Dendritic cell treated with granulocyte-macrophage colony-stimulating factor and Interleukin-4, amounts not matched to agents 40 ng/mL and 50 ng/mL, for 4 days (primary cell): ENCODE results near the gene TXK.

Experiments
- H3K27ac Mint-ChIP-seq: one replicate; pipeline ENCODE4 v1.8.0; 2022; ENCODE audit warnings: mild to moderate bottlenecking, mixed read lengths
- H3K27me3 Mint-ChIP-seq: one replicate; pipeline ENCODE4 v1.8.0; 2022; ENCODE audit warnings: mild to moderate bottlenecking, mixed read lengths
- H3K36me3 Mint-ChIP-seq: one replicate; pipeline ENCODE4 v1.8.0; 2022; ENCODE audit warnings: low read depth, mixed read lengths
- H3K4me1 Mint-ChIP-seq: one replicate; pipeline ENCODE4 v1.8.0; 2022; ENCODE audit warnings: low read depth, mixed read lengths
- H3K4me3 Mint-ChIP-seq: one replicate; pipeline ENCODE4 v1.8.0; 2022; ENCODE audit warnings: mild to moderate bottlenecking, moderate library complexity, mixed read lengths
- H3K9me3 Mint-ChIP-seq: one replicate; pipeline ENCODE4 v1.8.0; 2022; ENCODE audit warnings: mixed read lengths
- intact Hi-C: fragments of 100-400 bp; cut with micrococcal nuclease; formaldehyde crosslinking; loops from one replicate; pipeline ENCODE4 v1.15.0; 2022

The TXK gene

DNA sequence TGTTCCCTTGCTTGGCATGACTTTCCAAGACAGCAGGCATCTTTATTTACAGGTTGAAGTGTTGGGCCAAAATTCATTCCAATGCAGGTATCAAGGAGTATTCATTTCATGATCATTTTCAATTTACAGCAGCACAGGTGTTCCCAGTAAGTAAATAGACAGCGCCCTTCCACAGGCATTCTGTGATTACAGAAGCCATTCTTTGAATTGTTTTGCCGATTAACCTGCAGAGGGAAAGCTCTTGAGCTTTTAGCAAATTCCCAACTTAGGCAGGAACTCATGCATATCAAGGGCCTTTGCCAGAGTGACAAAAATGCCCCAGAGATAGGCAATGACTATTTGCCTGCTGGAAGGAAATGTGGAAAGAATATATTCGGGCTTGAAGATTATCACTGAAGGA, 6.8 kb downstream of the TXK start:
- intact Hi-C loops, result no loop called here
- Mint-ChIP-seq H3K4me1 (peaks cover 23% of the 10 kb centered on the region), H3K4me3 (no peak overlapping the region), H3K36me3 (no peaks in the 10 kb centered on the region), H3K27ac (no peak overlapping the region), H3K9me3 (no peaks in the 10 kb centered on the region), H3K27me3 (peaks cover 5% of the 10 kb centered on the region)

DNA sequence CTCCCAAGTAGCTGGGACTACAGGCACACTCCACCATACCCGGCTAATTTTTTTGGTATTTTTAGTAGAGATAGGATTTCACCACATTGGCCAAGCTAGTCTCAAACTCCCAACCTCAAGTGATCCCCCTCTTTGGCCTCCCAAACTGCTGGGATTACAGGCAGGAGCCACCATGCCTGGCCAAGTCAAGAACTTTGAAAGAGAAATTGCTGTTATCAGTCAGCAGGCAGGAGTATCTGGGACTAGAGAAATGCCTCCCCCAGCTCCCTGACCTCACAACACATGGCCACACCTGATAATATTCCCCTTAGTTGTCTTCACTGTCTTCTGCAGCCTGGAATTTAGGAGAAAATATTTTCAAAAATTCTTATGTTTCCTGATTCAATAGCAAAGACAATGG, 7.4 kb downstream of the TXK start:
- H3K9me3 Mint-ChIP-seq, result no peaks in the 10 kb centered on the region
- intact Hi-C loops, result no loop called here
- H3K27me3 Mint-ChIP-seq, result peaks cover 5% of the 10 kb centered on the region
- no peaks in the 10 kb centered on the region for H3K36me3 Mint-ChIP-seq
- no peak overlapping the region for H3K4me3 Mint-ChIP-seq
- peaks cover 23% of the 10 kb centered on the region for H3K4me1 Mint-ChIP-seq
- no peak overlapping the region for H3K27ac Mint-ChIP-seq

DNA sequence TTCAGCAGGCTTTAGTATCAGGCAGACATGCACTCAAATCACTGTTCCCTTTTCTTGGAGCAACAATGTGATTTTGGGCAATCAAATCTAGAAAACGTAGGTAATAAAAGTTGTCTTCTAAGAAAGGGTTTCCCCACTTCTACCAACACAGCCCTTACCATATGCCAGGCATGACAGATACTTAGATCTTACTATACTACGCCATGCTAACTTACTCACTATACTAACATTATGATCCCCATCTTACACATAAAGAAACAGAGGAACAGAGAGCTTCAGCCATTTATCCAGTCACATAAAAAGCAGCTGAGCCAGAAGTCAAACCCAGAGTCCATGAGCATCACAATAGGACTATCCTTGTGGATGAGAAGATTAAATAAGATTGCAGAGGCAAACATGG, 9.2 kb downstream of the TXK start:
- Mint-ChIP-seq H3K27ac (no peak overlapping the region), H3K36me3 (no peaks in the 10 kb centered on the region), H3K4me1 (peaks cover 22% of the 10 kb centered on the region), H3K27me3 (peaks cover 5% of the 10 kb centered on the region), H3K9me3 (no peaks in the 10 kb centered on the region), H3K4me3 (no peak overlapping the region)
- intact Hi-C loops, result no loop called here

DNA sequence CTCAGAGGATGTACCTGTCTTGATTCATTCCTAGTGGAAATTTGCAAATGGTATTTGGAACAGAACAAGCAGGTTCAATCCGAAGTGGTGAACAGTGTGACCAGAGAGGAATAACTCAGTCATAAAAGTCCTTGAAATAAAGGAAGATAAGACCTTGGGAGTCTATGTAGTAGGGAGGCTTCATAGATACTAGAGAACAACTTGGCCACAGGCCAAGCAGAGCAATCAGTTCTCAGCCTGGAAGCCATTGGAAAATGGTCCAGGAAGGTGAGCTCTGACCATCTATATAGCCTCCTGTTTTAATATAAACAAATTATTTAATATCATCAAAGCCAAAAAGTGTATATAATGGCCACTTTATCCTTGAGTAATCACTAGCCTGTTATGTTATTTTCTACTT, 11.3 kb downstream of the TXK start:
- intact Hi-C loops, result no loop called here
- Mint-ChIP-seq H3K36me3 (no peaks in the 10 kb centered on the region), H3K27me3 (peaks cover 4% of the 10 kb centered on the region), H3K4me3 (no peak overlapping the region), H3K9me3 (no peaks in the 10 kb centered on the region), H3K4me1 (peaks cover 3% of the 10 kb centered on the region), H3K27ac (no peak overlapping the region)

DNA sequence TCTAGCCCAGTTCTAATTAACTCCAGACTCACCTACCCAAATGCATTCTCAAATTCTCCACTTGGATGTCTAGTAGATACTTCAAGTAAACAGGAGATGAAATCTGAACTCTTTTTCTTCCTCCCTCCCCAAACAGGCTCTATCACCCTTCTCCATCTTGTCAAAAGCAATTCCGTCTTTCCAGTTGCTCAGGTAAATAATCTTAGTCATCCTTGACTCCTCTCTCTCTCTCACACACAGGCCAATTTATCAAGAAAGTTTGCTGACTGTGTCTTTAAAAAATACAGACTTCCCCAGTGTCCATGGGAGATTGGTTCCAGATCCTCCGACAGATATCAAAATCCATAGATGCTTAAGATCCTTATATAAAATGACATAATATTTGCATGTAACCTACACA, 12.9 kb downstream of the TXK start:
- intact Hi-C loops, result no loop called here
- no peaks in the 10 kb centered on the region for H3K9me3 Mint-ChIP-seq
- no peaks in the 10 kb centered on the region for H3K4me1 Mint-ChIP-seq
- peaks cover 2% of the 10 kb centered on the region for H3K27me3 Mint-ChIP-seq
- no peaks in the 10 kb centered on the region for H3K36me3 Mint-ChIP-seq
- no peak overlapping the region for H3K27ac Mint-ChIP-seq
- H3K4me3 Mint-ChIP-seq, result no peak overlapping the region

DNA sequence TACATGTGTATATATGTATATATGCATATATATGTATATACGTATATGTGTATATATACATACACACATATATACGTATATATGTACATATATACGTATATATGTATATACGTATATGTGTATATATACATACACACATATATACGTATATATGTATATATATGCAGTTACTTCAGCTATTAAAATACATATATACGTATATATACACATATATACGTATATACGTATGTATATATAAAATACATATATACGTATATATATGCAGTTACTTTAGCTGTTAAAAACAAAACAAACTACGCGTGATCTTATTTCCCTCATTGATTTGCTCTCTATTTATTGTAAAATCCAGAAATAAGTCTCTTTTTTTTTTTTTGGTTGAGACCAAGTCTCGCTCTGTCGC, 13.9 kb downstream of the TXK start:
- intact Hi-C loops, result no loop called here
- H3K4me1 Mint-ChIP-seq, result no peaks in the 10 kb centered on the region

DNA sequence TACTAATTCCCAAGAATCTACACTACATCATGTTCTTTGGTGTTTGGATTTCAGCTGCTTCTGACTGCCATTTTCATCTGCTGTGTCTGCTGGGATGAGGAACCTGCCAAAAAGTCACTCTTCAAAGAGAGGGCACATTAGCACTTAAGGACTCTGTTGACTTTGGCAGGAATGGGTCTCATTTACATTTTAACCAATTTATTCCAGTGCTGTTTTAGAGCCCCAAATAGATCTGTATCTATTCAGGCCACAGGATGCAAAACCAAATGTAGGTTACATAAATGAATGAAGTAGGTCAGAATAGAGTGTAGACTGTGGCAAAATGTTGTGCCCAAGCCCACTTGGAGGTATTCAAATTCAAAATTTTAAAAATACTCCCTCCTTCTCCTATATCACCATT, 14.4 kb downstream of the TXK start:
- Mint-ChIP-seq H3K36me3 (no peaks in the 10 kb centered on the region), H3K27me3 (peaks cover 2% of the 10 kb centered on the region), H3K4me3 (no peak overlapping the region), H3K27ac (no peak overlapping the region), H3K9me3 (no peaks in the 10 kb centered on the region), H3K4me1 (no peaks in the 10 kb centered on the region)
- intact Hi-C loops, result no loop called here

More for the DNA sequence above, 13.9 kb downstream of the TXK start:
- Mint-ChIP-seq H3K9me3 (no peaks in the 10 kb centered on the region), H3K36me3 (no peaks in the 10 kb centered on the region), H3K27me3 (peaks cover 2% of the 10 kb centered on the region), H3K4me3 (no peak overlapping the region), H3K27ac (no peak overlapping the region)

DNA sequence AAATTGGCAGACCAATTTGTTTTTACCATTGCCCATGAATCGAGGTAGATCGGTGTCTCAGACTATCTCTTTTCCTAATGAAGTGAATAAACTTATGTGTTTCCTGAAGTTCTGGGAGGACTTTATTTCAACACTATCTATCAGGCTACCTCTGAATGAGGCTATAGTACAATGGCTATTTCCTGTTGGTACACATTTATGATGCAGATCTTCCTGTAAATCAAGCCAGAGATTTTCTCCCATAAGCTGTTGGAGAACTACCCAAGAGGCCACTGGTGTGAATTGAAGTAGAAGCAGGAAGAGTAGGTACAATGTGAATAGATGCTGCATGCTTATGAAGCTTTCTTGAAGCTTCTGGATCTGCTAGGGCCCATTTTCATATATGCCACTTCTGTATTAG, 16.0 kb downstream of the TXK start:
- H3K9me3 Mint-ChIP-seq, result no peaks in the 10 kb centered on the region
- intact Hi-C loops, result no loop called here
- H3K27me3 Mint-ChIP-seq, result peaks cover 2% of the 10 kb centered on the region
- no peak overlapping the region for H3K4me3 Mint-ChIP-seq
- no peaks in the 10 kb centered on the region for H3K36me3 Mint-ChIP-seq
- no peaks in the 10 kb centered on the region for H3K4me1 Mint-ChIP-seq
- no peak overlapping the region for H3K27ac Mint-ChIP-seq

DNA sequence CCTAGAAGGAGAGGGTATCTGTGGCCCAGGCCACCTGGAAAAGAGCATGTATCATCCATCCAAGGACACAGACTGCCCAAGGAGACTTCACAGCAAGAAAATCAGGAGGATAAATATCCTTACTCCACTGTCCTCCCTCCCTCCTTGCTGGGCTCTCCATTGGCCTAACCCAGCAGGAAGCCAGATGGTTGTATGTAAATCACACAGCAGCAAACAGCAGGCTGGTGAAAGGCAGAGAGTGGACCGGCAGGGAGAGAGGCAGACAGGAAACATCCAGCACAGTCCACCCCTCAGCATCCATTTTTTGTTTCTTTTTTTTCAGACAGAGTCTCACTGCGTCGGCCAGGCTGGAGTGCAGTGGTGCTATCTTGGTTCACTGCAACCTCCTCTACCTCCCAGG, 17.5 kb downstream of the TXK start:
- no peaks in the 10 kb centered on the region for H3K4me1 Mint-ChIP-seq
- H3K36me3 Mint-ChIP-seq, result no peaks in the 10 kb centered on the region
- H3K27ac Mint-ChIP-seq, result no peak overlapping the region
- peaks cover 2% of the 10 kb centered on the region for H3K27me3 Mint-ChIP-seq
- intact Hi-C loops, result no loop called here
- no peak overlapping the region for H3K4me3 Mint-ChIP-seq
- H3K9me3 Mint-ChIP-seq, result no peaks in the 10 kb centered on the region

DNA sequence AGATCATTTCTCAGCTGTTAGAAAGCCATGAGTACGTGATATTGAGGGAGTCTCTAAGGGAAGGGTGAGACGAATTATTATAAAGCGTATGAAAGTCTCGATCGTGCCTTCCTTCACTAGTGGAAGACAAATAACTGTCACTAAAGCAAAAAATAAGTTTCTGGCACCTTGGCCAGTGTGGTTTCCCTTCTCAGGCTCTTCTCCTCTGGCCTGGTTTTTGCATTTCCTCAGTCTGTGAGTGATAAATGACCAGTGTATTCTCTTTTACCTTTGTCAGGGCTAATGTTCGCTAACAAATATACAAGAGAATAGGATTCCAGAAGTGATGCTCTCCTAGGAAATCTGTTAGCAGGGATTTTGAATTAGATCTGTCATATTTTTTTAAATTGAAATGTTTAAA, 19.6 kb downstream of the TXK start:
- intact Hi-C loops, result no loop called here
- Mint-ChIP-seq H3K36me3 (no peaks in the 10 kb centered on the region), H3K4me3 (no peak overlapping the region), H3K4me1 (no peaks in the 10 kb centered on the region), H3K27me3 (peaks cover under 1% of the 10 kb centered on the region), H3K9me3 (no peaks in the 10 kb centered on the region), H3K27ac (no peak overlapping the region)

DNA sequence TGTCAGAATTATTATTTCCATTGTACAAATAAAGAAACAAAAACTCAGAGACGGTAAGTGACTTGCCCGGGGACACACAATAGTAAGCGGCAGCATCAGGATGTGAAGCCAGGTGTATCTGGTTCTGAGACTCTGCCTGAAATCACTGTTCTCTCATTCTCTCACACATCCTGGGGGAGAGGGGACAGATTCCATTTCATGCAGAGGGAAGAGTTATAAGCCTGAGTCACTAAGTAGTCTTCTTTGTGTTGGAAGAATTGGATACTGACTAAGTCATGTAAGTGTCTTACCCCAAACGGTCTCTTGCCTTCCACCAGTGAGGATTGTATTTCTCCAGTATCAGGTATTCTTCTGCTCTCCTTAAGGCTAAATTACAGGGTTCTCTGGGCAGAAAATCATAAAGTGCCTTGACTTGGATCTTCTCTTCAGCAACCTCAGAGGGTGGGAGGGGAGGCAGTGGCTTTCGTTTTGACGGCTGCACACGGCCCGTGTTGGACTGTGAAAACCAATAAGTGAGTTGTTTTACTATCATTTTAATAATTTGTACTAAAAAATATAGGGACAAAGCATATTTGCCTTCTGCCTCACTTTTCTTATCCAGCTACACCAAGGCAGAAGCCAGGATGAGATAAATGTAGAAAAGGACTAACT, 21.9 kb downstream of the TXK start:
- H3K27me3 Mint-ChIP-seq, result no peaks in the 10 kb centered on the region
- H3K36me3 Mint-ChIP-seq, result no peaks in the 10 kb centered on the region
- no peaks in the 10 kb centered on the region for H3K4me1 Mint-ChIP-seq
- H3K4me3 Mint-ChIP-seq, result no peak overlapping the region
- intact Hi-C loops, result no loop called here
- no peaks in the 10 kb centered on the region for H3K9me3 Mint-ChIP-seq
- no peak overlapping the region for H3K27ac Mint-ChIP-seq

DNA sequence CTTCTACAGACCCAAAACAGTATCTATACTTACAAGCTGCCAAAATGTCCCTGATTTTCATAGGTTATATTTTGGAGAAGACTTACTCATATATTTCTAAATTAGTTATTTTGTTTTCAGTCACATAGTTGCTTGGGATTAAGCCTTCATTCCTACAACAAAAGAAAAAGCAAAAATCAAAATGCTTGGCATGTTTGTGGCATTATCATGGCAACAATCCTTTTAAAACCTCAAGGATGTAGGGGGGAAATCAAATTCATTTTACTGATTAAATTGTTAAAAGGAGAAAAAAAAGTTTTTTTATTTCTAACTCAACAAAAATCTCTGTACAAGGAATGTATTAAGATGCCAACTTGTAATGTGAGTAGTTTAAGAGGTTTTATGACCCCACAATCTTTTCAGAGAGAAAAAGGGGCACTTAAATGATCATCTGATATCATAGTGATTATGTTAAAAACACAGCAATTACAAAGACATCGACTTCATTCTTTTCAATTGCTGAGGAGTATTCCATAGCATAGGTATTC, 23.5 kb downstream of the TXK start:
- no peaks in the 10 kb centered on the region for H3K4me1 Mint-ChIP-seq
- H3K9me3 Mint-ChIP-seq, result no peaks in the 10 kb centered on the region
- H3K36me3 Mint-ChIP-seq, result no peaks in the 10 kb centered on the region
- H3K27me3 Mint-ChIP-seq, result no peaks in the 10 kb centered on the region
- no peak overlapping the region for H3K27ac Mint-ChIP-seq
- no peak overlapping the region for H3K4me3 Mint-ChIP-seq
- intact Hi-C loops, result no loop called here

DNA sequence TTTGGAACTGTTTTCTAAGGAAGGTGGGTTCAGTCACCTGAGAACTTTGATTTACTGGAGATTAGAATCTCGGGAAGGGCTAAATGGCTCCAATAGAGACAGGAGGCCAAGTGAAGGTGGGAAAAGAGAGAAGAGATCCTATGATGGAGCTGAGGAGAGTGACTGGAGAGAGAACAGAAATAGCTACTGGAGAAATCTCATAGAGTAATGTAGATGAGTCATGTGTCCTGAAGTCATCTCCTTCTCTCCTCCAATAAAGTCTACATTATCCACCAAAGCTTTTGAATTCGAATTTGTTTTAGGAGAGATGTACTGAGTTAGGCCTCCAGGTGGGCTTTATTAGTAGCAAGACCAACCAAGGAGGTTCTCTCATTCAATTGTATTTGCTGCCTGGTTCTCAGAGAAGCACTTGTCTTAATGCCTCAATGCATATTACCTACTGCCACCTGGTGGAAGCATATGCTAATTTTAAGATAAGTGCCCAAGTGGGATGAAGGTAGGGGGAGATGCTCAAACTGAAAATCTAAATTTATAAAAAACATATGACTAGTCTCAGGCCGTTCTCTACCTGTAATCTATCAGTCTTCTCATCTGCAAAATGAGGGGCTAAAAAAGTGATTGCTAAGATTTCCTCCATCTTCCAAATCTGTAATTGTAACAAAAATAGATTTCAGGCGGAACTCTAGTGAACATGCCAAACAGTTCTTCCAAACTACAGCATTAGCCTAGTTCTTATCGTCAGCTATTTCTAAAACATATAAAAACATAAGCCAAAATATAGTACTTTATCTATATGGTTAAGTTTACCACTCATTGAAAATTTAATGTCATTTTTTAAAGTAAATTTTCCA, 24.4 kb downstream of the TXK start:
- Mint-ChIP-seq H3K36me3 (no peaks in the 10 kb centered on the region), H3K27ac (no peak overlapping the region), H3K4me1 (no peaks in the 10 kb centered on the region), H3K27me3 (no peaks in the 10 kb centered on the region), H3K4me3 (no peak overlapping the region), H3K9me3 (no peaks in the 10 kb centered on the region)
- intact Hi-C loops, result no loop called here

DNA sequence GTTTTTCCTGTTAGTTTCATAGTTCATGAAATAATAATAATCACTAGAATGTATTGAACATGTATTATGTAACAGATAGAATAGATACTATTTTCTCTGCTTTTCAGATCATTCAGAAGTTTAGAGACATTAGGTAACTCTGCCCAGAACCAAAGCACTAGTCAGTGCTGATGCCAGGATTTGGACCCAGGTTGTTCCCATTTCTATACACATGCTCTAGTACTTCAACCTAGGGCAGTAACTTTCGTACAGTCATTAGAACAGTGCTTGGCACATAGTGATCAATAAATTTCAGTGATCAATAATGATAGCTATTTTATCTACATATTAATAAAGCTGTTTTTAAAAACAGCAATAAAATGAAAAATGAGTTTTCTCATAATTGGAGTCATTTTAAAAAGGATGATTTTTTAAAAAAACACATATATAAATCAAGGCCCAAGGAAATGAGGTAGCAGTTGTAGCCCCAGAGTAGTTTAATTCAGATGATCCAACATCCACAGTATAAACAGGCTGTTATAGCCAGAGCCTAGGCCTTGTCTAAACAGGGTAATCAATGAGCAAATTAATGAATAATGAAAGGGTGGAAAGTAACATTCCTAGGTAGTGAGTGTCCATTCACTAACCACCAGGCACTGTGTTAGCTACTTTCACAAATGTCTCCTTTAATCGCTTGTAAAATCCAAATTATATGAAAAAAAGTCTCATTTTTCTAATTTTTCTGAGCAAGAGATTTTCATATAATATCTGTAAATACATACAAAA, 25.6 kb downstream of the TXK start:
- no peaks in the 10 kb centered on the region for H3K4me1 Mint-ChIP-seq
- H3K36me3 Mint-ChIP-seq, result no peaks in the 10 kb centered on the region
- intact Hi-C loops, result no loop called here
- H3K27me3 Mint-ChIP-seq, result no peaks in the 10 kb centered on the region
- no peaks in the 10 kb centered on the region for H3K9me3 Mint-ChIP-seq
- no peak overlapping the region for H3K27ac Mint-ChIP-seq
- no peak overlapping the region for H3K4me3 Mint-ChIP-seq
